GM12878 (cell line): ENCODE results near the gene NTM. TPM values are rescaled to one million over a fixed set of nuclear protein-coding genes. Genes with fewer than 3 reads are reported as not detected.

Source experiments
- ATAC-seq: fragments of 200-7000 bp; cut with Tn5 transposase; 3 replicates; pipeline ENCODE4 v1.9.1; 2020; ENCODE audit warnings: mild to moderate bottlenecking, moderate library complexity
- BruUV-seq: library from RNA; stranded (reverse); fragments of 400-500 nt; replicated peaks from 2 replicates; lab custom pipeline; 2021; lab: Mats Ljungman, UMichigan
- CTCF ChIA-PET: fragments of 300-600 bp; sonication (Branson Sonifier 250); formaldehyde crosslinking; extraction: SDS; loops from one replicate; lab custom pipeline; 2021; ENCODE audit warnings: inconsistent platforms; lab: Yijun Ruan, JAX
- POLR2A ChIA-PET: fragments of 350-600 bp; formaldehyde crosslinking; extraction: SDS; loops from one replicate; lab custom pipeline; 2021; ENCODE audit warnings: inconsistent platforms; lab: Charles Lee
- RAD21 ChIA-PET: fragments of 300-600 bp; sonication (Branson Sonifier 250); formaldehyde crosslinking; loops from one replicate; lab custom pipeline; 2023; ENCODE audit warnings: antibody characterized with exemption; ENCODE audit not compliant: unreplicated experiment; lab: Charles Lee
- SMC1A ChIA-PET: fragments of 300-600 bp; sonication (Branson Sonifier 250); formaldehyde crosslinking; loops from one replicate; lab custom pipeline; 2023; ENCODE audit not compliant: unreplicated experiment, uncharacterized antibody; lab: Charles Lee
- DNase-seq: peaks from one replicate; pipeline ENCODE4 v3.0.0-alpha.2; 2011; ENCODE audit warnings: low read depth, low spot score
- FAIRE-seq: peaks from 3 replicates; lab custom pipeline; 2011; peaks lifted over from hg19 to GRCh38; lab: Jason Lieb, UNC
- H2AFZ ChIP-seq: 2 replicates; pipeline ENCODE4 v1.6.0; 2011; ENCODE audit warnings: low read depth, low read length, control low read depth; ENCODE audit not compliant: control insufficient read depth
- H3K27ac ChIP-seq: 2 replicates; pipeline ENCODE4 v1.5.1; 2011; ENCODE audit warnings: control low read depth; ENCODE audit not compliant: control insufficient read depth, insufficient read depth
- H3K27me3 ChIP-seq, 2 experiments: replicated peaks in 1 of 2; 2 replicates each; pipeline versions ENCODE4 v1.6.0 to v1.6.1; 2011; ENCODE audit warnings: low read length in 1 of 2; ENCODE audit not compliant: control insufficient read depth in 2 of 2, insufficient read depth in 2 of 2
- H3K36me3 ChIP-seq, 2 experiments: 2 replicates each; pipeline ENCODE4 v1.5.1; 2011; ENCODE audit warnings: low read length in 1 of 2; ENCODE audit not compliant: control insufficient read depth in 2 of 2, insufficient read depth in 2 of 2
- H3K4me1 ChIP-seq: 2 replicates; pipeline ENCODE4 v1.6.1; 2011; ENCODE audit warnings: mild to moderate bottlenecking, low read length, moderate library complexity, mixed read lengths; ENCODE audit not compliant: control insufficient read depth, insufficient read depth
- H3K4me2 ChIP-seq: 2 replicates; pipeline ENCODE4 v1.6.0; 2011; ENCODE audit warnings: control low read depth; ENCODE audit not compliant: control insufficient read depth, insufficient read depth
- H3K4me3 ChIP-seq: fragments of 200-600 bp; sonication (generic); 2 replicates; pipeline ENCODE4 v1.5.1; 2016
- H3K79me2 ChIP-seq: 2 replicates; pipeline ENCODE4 v1.6.0; 2011; ENCODE audit warnings: low read length; ENCODE audit not compliant: control insufficient read depth, insufficient read depth
- H3K9ac ChIP-seq: 2 replicates; pipeline ENCODE4 v1.8.0; 2011; ENCODE audit warnings: low read length, control low read depth, mixed read lengths; ENCODE audit not compliant: control insufficient read depth, insufficient read depth
- H3K9me3 ChIP-seq: replicated peaks from 3 replicates; pipeline ENCODE4 v1.5.1; 2011; ENCODE audit warnings: mild to moderate bottlenecking, low read length; ENCODE audit not compliant: control insufficient read depth, insufficient read depth
- H4K20me1 ChIP-seq: 2 replicates; pipeline ENCODE4 v1.6.0; 2011; ENCODE audit not compliant: control insufficient read depth, insufficient read depth
- CHD1 ChIP-seq: IDR thresholded peaks from 2 replicates; pipeline ENCODE4 v1.6.1; 2012; ENCODE audit warnings: low read depth, low read length, improper control_type of control experiment
- CHD2 ChIP-seq: IDR thresholded peaks from 2 replicates; pipeline ENCODE4 v1.6.1; 2011; ENCODE audit warnings: low read depth, low read length, improper control_type of control experiment, borderline replicate concordance
- EED ChIP-seq: sonication (generic); IDR thresholded peaks from 2 replicates; pipeline ENCODE4 v1.6.1; 2016; ENCODE audit warnings: antibody characterized with exemption, low read depth
- ESRRA ChIP-seq: IDR thresholded peaks from 2 replicates; pipeline ENCODE4 v1.6.1; 2012; ENCODE audit warnings: mild to moderate bottlenecking, low read length, improper control_type of control experiment
- HCFC1 ChIP-seq: fragments of 150-350 bp; IDR thresholded peaks from 2 replicates; pipeline ENCODE4 v1.6.1; 2014; ENCODE audit warnings: low read length
- HDGF ChIP-seq: fragments of 450-650 bp; IDR thresholded peaks from 2 replicates; pipeline ENCODE4 v1.6.1; 2016; ENCODE audit warnings: antibody characterized with exemption
- MEF2A ChIP-seq: IDR thresholded peaks from 2 replicates; pipeline ENCODE4 v1.6.1; 2011; ENCODE audit warnings: low read depth, mild to moderate bottlenecking, low read length, moderate library complexity; ENCODE audit not compliant: insufficient read depth
- MYC ChIP-seq: IDR thresholded peaks from 2 replicates; pipeline ENCODE4 v1.6.1; 2011; ENCODE audit warnings: mild to moderate bottlenecking, low read length, moderate library complexity, inconsistent platforms; ENCODE audit not compliant: insufficient read depth, insufficient replicate concordance, insufficient read length, severe bottlenecking
- PAX5 ChIP-seq: IDR thresholded peaks from 2 replicates; pipeline ENCODE4 v1.6.1; 2011; ENCODE audit warnings: low read depth, low read length, borderline replicate concordance
- PML ChIP-seq: IDR thresholded peaks from 2 replicates; pipeline ENCODE4 v1.6.1; 2012; ENCODE audit warnings: low read length, inconsistent platforms
- POLR2AphosphoS2 ChIP-seq: IDR thresholded peaks from 2 replicates; pipeline ENCODE4 v1.6.1; 2011; ENCODE audit warnings: low read depth, mild to moderate bottlenecking, low read length, improper control_type of control experiment, moderate library complexity
- RAD21 ChIP-seq: IDR thresholded peaks from 2 replicates; pipeline ENCODE4 v1.6.1; 2011; ENCODE audit warnings: mild to moderate bottlenecking, low read depth, low read length, moderate library complexity; ENCODE audit not compliant: insufficient read depth
- SMAD1 ChIP-seq: fragments of 450-650 bp; IDR thresholded peaks from 2 replicates; pipeline ENCODE4 v1.6.1; 2018; ENCODE audit warnings: mild to moderate bottlenecking, low read depth; ENCODE audit not compliant: partially characterized antibody
- SMAD5 ChIP-seq: IDR thresholded peaks from 2 replicates; pipeline ENCODE4 v1.6.1; 2016; ENCODE audit warnings: antibody characterized with exemption, low read depth
- YY1 ChIP-seq: IDR thresholded peaks from 2 replicates; pipeline ENCODE4 v1.6.1; 2011; ENCODE audit warnings: low read depth, mild to moderate bottlenecking, low read length
- ZNF622 ChIP-seq: fragments of 450-650 bp; IDR thresholded peaks from 2 replicates; pipeline ENCODE4 v1.6.1; 2017; ENCODE audit warnings: mild to moderate bottlenecking, inconsistent platforms
- WGBS: methylation state at CpG from one replicate; pipeline ENCODE4 v1.1.6; 2016; ENCODE audit warnings: low lambda C conversion rate; ENCODE audit not compliant: insufficient replicate concordance, insufficient coverage; ENCODE audit errors: missing lambda C conversion rate; 5-methylcytosine and 5-hydroxymethylcytosine counted together
- in situ Hi-C: fragments of 300-500 bp; cut with MboI; formaldehyde crosslinking; loops from 9 replicates; pipeline ENCODE4 v1.14.3; 2018; ENCODE audit warnings: mixed read lengths
- intact Hi-C: fragments of 100-400 bp; cut with micrococcal nuclease; formaldehyde crosslinking; loops from one replicate; pipeline ENCODE4 v1.14.2; 2022; ENCODE audit not compliant: unreplicated experiment
- polyA plus RNA-seq, 11 experiments: library from polyadenylated mRNA; depleted of rRNA in 4 of 11; unstranded in 6 of 11; stranded (reverse) in 5 of 11; fragments of >200 nt; fragmentation: Nextera tagmentation in 4 of 11; fragmentation: Illumina TruSeq in 1 of 11; extraction: Ambion mirVana in 4 of 11; extraction: Trizol in 1 of 11; gene quantifications; 1 replicate in 1 of 11; 2 replicates in 10 of 11; pipeline versions ENCODE4 v1.2.1 to v1.2.3, GENCODE V29; 2011 to 2016; ENCODE audit warnings: inconsistent platforms in 2 of 11, missing spikeins in 2 of 11, low read depth in 1 of 11
- total RNA-seq, 4 experiments: library from RNA; depleted of rRNA in 3 of 4; stranded (reverse); fragments of >200 nt in 3 of 4; fragmentation: Illumina TruSeq in 1 of 4; extraction: Trizol in 1 of 4; gene quantifications; 2 replicates each; pipeline versions ENCODE4 v1.2.1 to v1.2.3, GENCODE V29; 2013 to 2021
- TF ChIP-seq, protein P1 (sequence below): IDR thresholded peaks from 2 replicates; pipeline ENCODE4 v1.6.1; 2011; ENCODE audit warnings: low read depth, low read length, improper control_type of control experiment, borderline replicate concordance
- TF ChIP-seq, protein P2 (sequence below): fragments of 450-650 bp; IDR thresholded peaks from 2 replicates; pipeline ENCODE4 v1.6.1; 2018; ENCODE audit warnings: mild to moderate bottlenecking, low read depth, moderate library complexity; ENCODE audit not compliant: partially characterized antibody

Gene NTM
- total and polyA plus RNA-seq, 10 of the 15 experiments (the other 5 are each of a cell fraction or from before 2014, with no cell fraction given) = not detected

DNA sequence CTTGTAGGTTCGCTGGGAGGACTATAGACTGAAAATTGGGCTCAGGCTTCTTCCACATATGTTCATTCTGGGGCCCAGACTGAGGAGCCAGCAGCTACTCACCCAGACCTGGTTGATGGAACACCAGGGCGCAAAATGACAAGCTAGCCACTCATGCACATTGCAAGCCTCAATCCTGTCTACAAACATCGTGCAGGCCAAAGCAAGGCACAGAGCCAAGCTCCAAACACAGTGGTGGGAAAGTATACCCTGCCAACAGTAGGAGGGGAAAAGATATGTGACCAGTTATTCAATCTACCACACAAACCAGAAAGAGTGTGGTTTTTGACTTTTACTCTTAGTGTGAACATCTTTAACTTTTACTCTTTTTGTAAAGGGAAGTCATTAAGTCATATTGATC lies 660.5 kb downstream of the NTM start:
- ChIA-PET POLR2A (no interaction called here), RAD21 (interaction anchor here (1.2 to 1.5 kb wide), 2 partner anchors 141 to 163 kb away, joined by 3 to 13 read pairs; no protein-coding TSS in a partner anchor)

DNA sequence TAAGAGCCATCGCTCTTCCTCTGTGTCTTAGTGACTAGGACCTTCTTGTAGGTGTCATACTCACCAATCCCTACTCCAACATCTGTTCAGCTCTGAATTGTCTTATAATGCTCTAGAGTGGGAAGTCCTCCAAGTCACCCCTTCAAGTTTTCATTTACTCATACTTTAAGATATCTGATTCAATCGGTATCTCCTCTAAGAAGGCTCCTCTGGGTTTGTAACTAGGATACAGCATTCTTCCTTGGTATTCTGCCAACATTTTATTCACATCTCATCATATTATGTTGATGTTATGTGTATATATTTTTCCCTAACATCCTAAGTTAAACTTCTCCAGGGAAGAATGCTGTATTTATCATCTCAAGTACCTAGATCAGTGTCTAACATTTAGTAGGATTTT lies 662.1 kb downstream of the NTM start:
- no peaks in the 10 kb centered on the region for H4K20me1 ChIP-seq
- H3K4me3 ChIP-seq = no peak overlapping the region
- DNase-seq (no peak), FAIRE-seq (no peak), ATAC-seq (no peak)
- BruUV-seq = no TSS peak
- RAD21 ChIA-PET = no interaction called here
- no peak overlapping the region for H3K9ac ChIP-seq
- CTCF ChIA-PET = interaction anchor here (0.6 to 2.1 kb wide), 4 partner anchors 94 to 382 kb away, joined by 3 to 8 read pairs (median 4); no protein-coding TSS in a partner anchor
- H3K4me1 ChIP-seq = no peaks in the 10 kb centered on the region
- in situ Hi-C loops (no loop called here), intact Hi-C loops (loop anchor here (10.0 kb wide), 1 partner anchor 338 kb away; no protein-coding TSS in a partner anchor)
- H3K36me3 ChIP-seq = no peaks in the 10 kb centered on the region
- H3K4me2 ChIP-seq = no peak overlapping the region
- H3K27me3 ChIP-seq = no peaks in the 10 kb centered on the region; a peak in 2 of 4 replicates
- H3K79me2 ChIP-seq = no peaks in the 10 kb centered on the region
- H3K27ac ChIP-seq = no peak overlapping the region
- POLR2A ChIA-PET = no interaction called here
- SMC1A ChIA-PET = interaction anchor here (1.0 to 1.8 kb wide), 3 partner anchors 15 to 162 kb away, joined by 3 to 4 read pairs (median 4); no protein-coding TSS in a partner anchor
- WGBS = 3% methylated on average over 2 of the region's 2 CpGs
- no peaks in the 10 kb centered on the region for H3K9me3 ChIP-seq
- no peak overlapping the region for H2AFZ ChIP-seq
- TF ChIP-seq MYC = no peak
- TF ChIP-seq, protein P1, sequence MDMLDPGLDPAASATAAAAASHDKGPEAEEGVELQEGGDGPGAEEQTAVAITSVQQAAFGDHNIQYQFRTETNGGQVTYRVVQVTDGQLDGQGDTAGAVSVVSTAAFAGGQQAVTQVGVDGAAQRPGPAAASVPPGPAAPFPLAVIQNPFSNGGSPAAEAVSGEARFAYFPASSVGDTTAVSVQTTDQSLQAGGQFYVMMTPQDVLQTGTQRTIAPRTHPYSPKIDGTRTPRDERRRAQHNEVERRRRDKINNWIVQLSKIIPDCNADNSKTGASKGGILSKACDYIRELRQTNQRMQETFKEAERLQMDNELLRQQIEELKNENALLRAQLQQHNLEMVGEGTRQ = no peak
- TF ChIP-seq, protein P2, sequence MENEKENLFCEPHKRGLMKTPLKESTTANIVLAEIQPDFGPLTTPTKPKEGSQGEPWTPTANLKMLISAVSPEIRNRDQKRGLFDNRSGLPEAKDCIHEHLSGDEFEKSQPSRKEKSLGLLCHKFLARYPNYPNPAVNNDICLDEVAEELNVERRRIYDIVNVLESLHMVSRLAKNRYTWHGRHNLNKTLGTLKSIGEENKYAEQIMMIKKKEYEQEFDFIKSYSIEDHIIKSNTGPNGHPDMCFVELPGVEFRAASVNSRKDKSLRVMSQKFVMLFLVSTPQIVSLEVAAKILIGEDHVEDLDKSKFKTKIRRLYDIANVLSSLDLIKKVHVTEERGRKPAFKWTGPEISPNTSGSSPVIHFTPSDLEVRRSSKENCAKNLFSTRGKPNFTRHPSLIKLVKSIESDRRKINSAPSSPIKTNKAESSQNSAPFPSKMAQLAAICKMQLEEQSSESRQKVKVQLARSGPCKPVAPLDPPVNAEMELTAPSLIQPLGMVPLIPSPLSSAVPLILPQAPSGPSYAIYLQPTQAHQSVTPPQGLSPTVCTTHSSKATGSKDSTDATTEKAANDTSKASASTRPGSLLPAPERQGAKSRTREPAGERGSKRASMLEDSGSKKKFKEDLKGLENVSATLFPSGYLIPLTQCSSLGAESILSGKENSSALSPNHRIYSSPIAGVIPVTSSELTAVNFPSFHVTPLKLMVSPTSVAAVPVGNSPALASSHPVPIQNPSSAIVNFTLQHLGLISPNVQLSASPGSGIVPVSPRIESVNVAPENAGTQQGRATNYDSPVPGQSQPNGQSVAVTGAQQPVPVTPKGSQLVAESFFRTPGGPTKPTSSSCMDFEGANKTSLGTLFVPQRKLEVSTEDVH = no peak
- no peak for TF ChIP-seq HDGF
- no peak for TF ChIP-seq HCFC1
- no peak for TF ChIP-seq ZNF622
- no peak for TF ChIP-seq YY1
- TF ChIP-seq MEF2A = no peak
- TF ChIP-seq PAX5 = no peak
- TF ChIP-seq SMAD5 = no peak
- TF ChIP-seq ESRRA = no peak
- no peak for TF ChIP-seq PML
- no peak for TF ChIP-seq CHD2

More for the DNA sequence above, 660.5 kb downstream of the NTM start:
- DNase-seq = no peak
- no peaks in the 10 kb centered on the region for H3K79me2 ChIP-seq
- H3K9ac ChIP-seq = no peak overlapping the region
- no peak overlapping the region for H3K4me2 ChIP-seq
- no peak overlapping the region for H3K27ac ChIP-seq
- H3K4me1 ChIP-seq = no peaks in the 10 kb centered on the region
- H2AFZ ChIP-seq = no peak overlapping the region
- ATAC-seq = no peak
- H3K9me3 ChIP-seq = no peaks in the 10 kb centered on the region
- H3K4me3 ChIP-seq = no peak overlapping the region
- H3K27me3 ChIP-seq = no peaks in the 10 kb centered on the region; a peak in 2 of 4 replicates
- CTCF ChIA-PET = interaction anchor here (3.9 kb wide), 1 partner anchor 162 kb away, joined by 82 read pairs; no protein-coding TSS in a partner anchor
- 18% methylated on average over 3 of the region's 3 CpGs for WGBS
- SMC1A ChIA-PET = interaction anchor here (3.9 kb wide), 1 partner anchor 161 kb away, joined by 80 read pairs; no protein-coding TSS in a partner anchor
- no peaks in the 10 kb centered on the region for H4K20me1 ChIP-seq
- intact Hi-C loops (loop anchor here (10.0 kb wide), 1 partner anchor 336 kb away; no protein-coding TSS in a partner anchor), in situ Hi-C loops (no loop called here)
- no peaks in the 10 kb centered on the region for H3K36me3 ChIP-seq
- no TSS peak for BruUV-seq
- no peak for TF ChIP-seq EED
- no peak for TF ChIP-seq RAD21
- TF ChIP-seq CHD1 = no peak
- no peak for TF ChIP-seq POLR2AphosphoS2
- TF ChIP-seq SMAD1 = no peak
- FAIRE-seq = no peak
